T-helper 1 cell treated with Interleukin-12 subunit alpha and Interleukin-12 subunit beta and Interleukin-4 antibody, amounts not matched to agents 30 ng/mL and 1 ng/mL, for 36 hours (primary cell): ENCODE data around the gene C19orf33. TPM values are rescaled to one million over a fixed set of nuclear protein-coding genes. Genes with fewer than 3 reads are reported as not detected.

ENCODE experiments used
- intact Hi-C: fragments of 100-400 bp; cut with micrococcal nuclease; formaldehyde crosslinking; loops from one replicate; pipeline ENCODE4 v1.15.1; 2024
- total RNA-seq: library from RNA; stranded (reverse); gene quantifications from 2 replicates; pipeline ENCODE4 v1.2.3, GENCODE V29; 2022

Gene C19orf33
- total RNA-seq, 1 donor from 2014 or later = 0.86 TPM

DNA sequence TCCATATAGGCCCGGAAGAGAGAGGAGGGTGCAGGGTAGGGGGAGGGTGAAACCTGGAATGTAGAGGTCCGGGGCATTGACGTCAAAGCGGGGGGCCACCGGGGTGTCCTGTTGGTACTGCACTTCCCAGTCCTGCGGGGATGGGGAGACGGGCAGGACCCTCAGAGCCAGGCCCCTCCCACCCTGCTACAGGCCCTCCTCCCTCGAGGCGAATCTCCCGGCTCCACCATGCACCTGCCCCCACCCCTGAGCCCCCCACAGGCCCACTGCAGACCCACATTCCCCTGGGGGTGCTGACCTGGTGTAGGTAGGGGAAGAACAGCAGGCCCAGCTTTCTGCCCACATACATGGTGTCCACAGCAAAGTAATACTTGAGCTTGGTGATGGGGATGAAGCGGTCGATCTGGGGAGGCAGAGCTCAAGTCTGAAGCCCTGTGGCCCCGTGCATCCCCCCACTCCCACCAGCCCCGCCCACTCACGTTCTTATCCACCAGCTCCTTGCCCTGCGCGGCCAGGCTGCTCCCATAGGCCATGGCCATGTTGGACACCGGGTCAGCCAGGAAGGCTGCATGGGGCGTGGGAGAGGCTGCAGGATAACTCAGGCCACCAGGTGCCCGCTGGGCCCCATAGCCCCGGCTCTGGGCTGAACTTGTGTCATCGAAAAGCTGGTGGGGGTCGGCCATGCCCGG is 5.0 kb downstream of the C19orf33 start:
- intact Hi-C loops = no loop called here

DNA sequence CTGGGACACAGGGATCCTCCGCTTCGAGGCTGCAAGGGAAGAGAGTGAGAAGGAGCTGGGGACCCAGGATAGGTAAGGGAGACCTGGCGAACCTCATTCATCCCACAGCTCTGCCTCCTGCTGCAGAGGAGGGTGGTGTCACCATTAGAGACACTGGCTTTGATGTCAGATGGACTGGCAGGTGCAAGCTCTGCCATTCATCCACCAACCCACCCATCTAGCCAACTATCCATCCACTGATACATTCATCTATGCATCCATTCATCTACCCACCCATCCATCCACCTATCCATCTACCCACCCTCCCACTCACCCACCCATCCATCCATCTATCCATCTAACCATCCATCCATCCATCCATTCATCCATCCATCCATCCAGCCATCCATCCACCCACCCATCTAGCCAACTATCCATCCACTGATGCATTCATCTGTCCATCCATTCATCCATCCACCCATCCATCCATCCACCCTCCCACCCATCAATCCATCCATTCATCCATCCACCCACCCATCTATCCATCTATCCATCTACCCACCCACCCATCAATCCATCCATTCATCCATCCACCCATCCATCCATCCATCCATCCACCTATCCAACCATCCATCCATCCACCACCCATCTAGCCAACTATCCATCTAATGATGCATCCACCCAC is 5.7 kb downstream of the C19orf33 start:
- intact Hi-C loops = no loop called here

DNA sequence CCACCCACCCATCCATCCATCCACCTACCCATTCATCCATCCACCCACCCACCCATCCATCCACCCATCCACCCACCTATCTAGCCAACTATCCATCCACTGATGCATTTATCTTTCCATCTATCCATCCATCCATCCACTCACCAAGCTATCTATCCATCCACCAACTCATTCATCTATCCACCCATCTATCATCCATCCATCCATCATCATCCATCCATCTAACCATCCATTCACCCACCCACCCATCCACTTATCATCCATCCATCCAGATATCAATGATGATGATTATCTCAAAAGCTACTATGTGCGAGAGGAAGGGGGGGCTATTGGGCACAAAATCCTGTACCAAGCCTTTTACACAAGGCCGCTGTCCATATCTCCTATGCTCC is 6.2 kb downstream of the C19orf33 start:
- intact Hi-C loops = no loop called here

DNA sequence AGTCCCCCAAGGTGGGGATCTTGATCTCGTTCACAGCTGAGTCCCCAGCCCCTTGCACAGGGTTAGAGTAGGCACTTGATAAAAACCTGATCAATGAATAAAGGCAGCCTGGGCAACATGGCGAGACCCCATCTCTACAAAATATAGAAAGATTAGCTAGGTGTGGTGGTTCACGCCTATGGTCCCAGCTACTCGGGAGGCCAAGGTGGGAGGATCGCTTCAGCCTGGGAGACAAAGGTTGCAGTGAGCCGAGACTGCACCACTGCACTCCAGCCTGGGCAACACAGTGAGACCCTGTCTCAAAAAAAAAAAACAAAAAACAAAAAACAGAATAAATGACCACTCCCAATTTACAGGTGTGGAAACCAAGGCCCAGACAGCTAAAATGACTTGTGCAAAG is 6.9 kb downstream of the C19orf33 start:
- intact Hi-C loops = no loop called here

DNA sequence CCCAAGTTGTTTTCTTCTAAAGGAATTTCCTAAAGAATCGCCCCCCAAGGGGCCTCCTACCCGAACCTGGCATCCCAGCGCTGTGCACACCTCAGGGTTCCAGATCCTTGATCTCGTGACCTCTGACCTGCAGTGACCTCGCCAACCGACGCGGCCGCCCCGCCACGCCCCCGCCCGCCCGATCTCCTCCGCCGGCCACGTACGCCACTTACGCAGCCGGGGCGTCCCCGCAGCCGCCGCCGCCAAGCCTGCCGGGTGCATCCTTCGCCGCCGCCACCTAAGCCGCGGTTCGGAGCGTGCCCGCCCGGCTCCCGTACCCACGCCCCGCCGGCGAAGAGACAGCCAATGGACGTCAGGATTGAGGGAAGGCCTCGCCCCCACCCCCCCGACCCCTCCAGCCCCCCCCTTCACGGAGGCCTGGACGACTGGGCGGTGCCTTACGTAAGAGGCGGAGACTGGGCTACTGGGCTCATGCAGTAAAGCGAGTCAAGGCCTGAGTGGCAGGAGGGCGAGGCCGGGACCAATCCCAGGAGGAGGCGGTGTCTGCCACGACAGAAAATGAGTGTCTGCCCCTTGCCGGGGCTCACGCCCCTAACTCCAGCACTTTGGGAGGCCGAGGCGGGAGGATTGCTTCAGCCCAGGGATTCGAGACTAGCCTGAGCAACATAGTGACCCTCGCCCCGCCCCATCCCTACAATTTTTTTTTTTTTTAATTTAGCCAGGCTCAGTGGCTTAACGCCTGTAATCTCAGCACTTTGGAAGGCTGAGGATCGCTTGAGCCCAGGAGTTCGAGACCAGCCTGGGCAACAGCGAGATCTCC is 11.8 kb downstream of the C19orf33 start, which contains the start of gene YIF1B:
YIF1B (minus strand) TSS at position 291 of the 820 bp plus-strand sequence; CDS start at position 261, 30 bp downstream.
- intact Hi-C loops = loop anchor here (1.0 to 5.0 kb wide), 12 partner anchors 19 to 849 kb away; partner anchors contain the start of genes CATSPERG, GGN, PPP1R14A and PSMD8

DNA sequence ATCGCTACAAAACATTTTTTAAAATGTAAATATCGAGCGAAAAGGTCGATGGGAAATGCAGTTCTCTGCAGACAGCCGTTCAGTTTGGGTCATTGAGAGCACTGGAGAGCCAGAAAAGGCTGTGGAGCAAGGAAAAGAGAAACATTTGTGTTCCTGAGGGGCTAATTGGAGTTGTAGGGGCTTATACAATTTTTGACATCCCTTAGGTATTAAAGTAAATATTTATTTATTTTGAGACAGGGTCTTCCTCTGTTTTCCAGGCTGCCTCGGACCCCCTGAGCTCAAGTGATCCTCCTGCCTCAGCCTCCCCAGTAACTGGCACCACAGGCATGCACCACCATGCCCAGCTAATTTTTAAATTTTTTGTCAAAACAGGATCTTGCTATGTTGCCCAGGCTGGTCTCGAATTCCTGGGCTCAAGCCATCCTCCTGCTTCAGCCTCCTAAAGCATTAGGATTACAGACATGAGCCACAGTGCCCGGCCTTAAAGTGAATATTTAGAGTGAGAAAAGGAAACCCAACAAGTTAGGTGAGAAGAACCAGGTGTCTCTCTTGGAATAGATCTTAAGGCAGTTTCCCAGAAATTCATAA is 12.5 kb downstream of the C19orf33 start:
- intact Hi-C loops = loop anchor here (1.0 to 5.0 kb wide), 11 partner anchors 19 to 849 kb away; partner anchors contain the start of genes CATSPERG, GGN, PPP1R14A and PSMD8

DNA sequence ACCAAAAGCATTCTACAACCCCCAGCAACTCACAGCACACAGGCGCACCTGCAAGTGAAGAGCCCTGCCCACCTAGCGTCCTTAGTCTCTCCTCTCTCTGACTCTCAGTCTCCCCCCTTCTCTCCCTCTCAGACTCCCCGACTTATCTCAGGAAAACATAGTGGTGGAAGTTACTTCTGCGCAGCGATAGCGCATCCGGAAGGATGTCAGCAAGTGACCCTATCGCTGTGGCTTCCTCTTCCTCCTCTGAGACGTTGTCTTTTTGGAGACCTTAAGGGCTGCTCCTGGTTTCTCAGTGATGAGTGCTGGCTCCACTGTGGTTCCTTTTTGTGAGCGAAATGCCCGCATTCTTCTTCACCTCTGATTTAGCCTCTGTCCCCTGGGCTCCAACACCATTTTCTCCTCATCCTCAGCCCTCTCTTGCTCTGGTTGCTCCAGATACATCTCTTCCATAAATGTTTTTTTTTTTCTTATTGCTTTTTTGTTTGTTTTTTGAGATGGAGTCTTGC is 13.1 kb downstream of the C19orf33 start:
- intact Hi-C loops = loop anchor here (2.0 to 5.0 kb wide), 2 partner anchors 60 to 850 kb away; partner anchors contain the start of genes PPP1R14A, ZNF569 and ZNF570

DNA sequence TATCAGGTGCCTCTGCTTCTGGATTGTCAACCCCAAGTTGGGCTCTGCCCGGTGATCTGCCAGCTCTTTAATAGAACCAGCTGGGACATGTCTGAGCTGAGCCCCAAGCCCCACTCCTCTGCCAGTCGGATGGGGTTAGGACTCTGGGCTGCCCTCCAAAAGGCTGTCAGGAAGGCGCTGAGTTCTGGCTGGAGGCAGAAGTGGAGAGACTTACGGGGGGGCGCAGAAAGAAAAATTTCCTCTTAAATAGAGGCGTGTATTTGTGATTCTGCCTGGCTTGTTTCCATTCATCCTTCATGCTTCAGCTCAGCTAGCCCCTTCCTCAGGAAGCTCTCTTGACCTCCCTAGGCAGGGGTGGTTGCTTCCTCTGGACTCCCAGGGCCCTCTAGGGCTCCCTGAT is 14.6 kb downstream of the C19orf33 start:
- intact Hi-C loops = loop anchor here (5.0 kb wide), 1 partner anchor 851 kb away; the partner anchor contains the start of genes ZNF569 and ZNF570

DNA sequence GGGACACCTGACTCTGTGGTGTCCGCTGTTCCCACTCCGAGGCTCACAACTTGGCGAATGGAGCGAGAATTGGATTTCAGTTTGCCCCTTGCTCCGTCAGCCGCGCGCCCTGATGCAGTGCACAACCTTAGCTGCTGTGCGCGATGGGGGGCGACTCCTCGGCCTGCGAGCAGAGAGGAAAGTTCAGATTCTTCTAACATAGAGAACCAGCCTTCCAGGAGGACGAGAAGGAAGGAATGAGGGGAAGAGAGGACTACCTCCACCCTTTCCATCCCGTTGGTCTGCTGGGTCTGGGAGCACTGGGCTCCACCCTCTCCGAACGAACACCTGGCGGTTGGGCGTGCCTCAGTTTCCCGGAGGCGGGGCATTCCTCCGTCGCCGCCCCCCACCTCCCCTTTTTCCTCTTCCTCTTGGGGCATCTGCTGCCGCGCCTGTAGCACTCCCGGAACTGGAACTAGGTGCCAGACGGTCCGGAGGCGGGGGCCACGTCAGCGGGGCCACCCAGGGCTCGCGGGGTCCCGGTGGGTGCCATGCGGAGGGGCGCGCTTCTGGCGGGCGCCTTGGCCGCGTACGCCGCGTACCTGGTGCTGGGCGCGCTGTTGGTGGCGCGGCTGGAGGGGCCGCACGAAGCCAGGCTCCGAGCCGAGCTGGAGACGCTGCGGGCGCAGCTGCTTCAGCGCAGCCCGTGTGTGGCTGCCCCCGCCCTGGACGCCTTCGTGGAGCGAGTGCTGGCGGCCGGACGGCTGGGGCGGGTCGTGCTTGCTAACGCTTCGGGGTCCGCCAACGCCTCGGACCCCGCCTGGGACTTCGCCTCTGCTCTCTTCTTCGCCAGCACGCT is 15.6 kb downstream of the C19orf33 start, which contains the start of gene KCNK6:
KCNK6 (plus strand) TSS at position 425 of the 838 bp plus-strand sequence; CDS start at position 531, 106 bp downstream.
- intact Hi-C loops = loop anchor here (1.0 to 5.0 kb wide), 2 partner anchors 55 to 852 kb away; partner anchors contain the start of genes SPINT2, ZNF569 and ZNF570

DNA sequence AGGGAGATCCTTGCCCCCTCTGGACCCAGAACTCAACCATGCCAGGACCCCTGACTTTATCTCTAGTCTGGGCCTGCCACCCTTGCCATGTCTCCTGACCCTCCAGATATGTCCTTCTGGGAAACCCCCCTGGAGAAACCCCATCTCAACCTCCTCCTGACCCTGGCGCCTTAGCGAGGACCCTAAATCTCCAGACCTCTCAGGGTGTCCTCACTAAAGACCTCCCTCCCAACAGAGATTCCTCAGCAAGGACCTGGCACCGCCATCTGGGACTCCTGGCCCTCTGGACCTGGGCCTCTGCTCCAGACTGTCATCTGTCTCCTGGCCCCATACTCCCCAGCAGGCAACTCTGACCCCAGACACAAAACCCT is 16.9 kb downstream of the C19orf33 start:
- intact Hi-C loops = loop anchor here (1.0 kb wide), 1 partner anchor 57 kb away; the partner anchor contains the start of gene SPINT2

DNA sequence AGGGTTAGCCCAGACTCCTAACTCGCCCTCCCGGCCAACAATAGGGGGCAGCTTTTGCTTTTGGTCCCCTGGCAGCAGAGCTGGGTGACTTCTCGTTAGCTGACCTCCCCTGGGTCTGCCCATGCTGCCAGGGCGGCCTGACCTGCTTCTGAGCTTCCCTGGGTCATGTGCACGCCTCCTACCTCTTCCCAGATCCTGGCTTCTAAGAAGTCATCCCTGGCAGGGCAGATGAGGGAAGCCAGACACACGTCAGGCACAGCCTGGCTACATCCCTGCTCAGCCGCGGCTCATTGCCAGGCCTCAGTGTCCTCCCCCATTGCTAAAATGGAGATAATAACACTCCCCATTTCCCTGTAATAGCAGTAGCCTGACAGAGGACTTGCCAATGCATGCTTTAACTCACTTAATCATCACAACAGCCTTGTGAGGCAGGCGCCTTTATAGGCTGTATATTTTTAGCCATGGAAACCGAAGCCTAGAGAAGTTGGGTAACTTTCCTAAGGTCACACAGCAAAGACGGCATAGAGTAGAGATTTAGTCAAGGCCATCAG is 17.7 kb downstream of the C19orf33 start:
- intact Hi-C loops = no loop called here

DNA sequence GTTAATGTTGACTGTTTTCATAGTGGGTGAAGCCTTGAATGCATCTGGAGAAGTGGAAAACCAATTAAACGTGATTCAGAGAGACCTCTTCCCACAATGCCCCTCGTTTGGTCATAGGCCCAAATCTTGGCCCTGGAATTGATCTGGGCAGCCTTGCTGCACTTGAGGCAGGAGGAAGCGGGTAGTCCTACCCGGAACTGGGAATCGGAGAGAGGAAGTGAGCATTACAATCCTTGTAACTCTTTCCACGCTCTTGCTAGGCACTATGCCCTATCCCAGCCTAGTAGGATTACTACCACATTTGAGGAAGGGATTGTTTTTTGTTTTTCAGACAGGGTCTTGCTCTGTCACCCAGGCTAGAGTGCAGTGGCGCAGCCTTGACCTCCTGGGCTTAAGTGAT is 19.2 kb downstream of the C19orf33 start:
- intact Hi-C loops = no loop called here

DNA sequence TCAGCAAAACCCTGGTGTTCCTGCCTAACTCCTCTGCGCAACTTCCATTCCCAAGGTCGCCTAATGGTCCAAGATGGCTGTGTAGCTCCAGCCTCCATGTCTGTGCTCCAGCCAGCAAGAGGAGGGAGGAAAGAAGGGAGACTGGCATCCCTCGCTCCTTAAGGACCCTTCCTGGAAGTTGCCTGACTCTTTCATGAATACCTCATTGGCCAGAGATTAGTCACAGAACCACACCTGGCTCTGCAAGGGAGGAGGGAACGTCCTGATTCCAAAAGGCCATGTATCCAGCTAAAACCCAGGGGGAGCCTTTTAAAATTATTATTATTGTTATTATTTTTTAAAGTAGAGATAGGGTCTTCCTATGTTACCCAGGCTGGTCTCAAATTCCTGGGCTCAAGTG is 20.4 kb downstream of the C19orf33 start:
- intact Hi-C loops = no loop called here

DNA sequence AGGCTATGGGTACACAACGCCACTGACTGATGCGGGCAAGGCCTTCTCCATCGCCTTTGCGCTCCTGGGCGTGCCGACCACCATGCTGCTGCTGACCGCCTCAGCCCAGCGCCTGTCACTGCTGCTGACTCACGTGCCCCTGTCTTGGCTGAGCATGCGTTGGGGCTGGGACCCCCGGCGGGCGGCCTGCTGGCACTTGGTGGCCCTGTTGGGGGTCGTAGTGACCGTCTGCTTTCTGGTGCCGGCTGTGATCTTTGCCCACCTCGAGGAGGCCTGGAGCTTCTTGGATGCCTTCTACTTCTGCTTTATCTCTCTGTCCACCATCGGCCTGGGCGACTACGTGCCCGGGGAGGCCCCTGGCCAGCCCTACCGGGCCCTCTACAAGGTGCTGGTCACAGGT is 22.5 kb downstream of the C19orf33 start:
- intact Hi-C loops = no loop called here

DNA sequence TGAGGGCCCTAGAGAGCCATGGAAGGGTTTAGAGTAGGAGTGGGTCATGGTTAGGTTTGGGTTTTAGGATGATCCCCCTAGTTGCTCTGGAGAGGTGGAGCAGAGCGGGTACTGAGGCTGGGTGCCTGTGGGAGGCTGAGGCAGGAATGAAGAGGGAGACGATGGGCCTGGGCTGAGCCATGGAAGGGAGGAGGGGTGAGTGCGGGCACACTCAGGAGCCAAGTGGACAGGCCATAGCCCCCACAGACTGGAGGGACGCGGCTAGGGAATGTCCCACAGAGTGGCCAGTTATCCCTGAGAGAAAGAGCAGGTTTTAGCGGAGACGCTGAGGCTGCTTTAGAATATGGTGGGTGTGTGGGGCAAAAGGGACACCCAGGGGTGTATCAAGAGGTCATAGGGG is 25.6 kb downstream of the C19orf33 start:
- intact Hi-C loops = loop anchor here (10.0 kb wide), 1 partner anchor 1015 kb away; no protein-coding TSS in a partner anchor

DNA sequence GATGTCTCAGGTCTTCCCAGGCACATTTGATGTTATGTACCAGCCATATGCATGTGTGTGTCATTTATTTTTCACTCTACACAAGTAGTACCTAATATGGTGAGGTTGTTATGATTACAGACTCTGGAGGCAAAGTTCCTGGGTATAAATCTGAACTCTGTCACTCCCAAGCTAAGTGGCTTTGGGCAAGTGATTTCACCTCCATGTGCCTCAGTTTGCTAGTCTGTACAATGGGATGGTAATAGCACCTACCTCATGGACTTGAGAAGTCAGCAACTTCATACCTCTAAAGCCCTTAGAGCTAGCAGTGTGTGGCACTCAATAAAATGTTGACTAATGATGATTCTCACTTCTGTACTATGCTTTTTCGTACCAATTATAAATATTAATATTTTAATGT is 27.7 kb downstream of the C19orf33 start:
- intact Hi-C loops = loop anchor here (10.0 kb wide), 1 partner anchor 1017 kb away; no protein-coding TSS in a partner anchor

DNA sequence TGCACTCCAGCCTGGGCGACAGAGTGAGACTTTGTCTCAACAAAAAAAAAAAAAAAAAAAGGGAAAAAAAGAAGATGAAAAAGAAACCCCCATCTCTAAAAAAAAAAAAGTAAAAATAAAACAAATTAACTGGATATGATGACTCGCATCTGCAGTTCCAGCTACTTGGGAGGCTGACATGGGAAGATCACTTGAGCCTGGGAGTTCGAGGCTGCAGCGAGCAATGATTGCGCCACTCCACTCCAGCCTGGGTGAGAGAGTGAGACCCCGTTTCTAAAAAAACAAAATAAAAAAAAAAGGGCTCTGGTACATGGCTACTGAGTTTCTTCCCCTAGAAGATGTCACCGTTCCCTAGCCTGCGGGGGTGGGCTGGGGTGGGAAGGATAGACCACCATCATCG is 29.2 kb downstream of the C19orf33 start:
- intact Hi-C loops = loop anchor here (10.0 kb wide), 1 partner anchor 1018 kb away; no protein-coding TSS in a partner anchor

DNA sequence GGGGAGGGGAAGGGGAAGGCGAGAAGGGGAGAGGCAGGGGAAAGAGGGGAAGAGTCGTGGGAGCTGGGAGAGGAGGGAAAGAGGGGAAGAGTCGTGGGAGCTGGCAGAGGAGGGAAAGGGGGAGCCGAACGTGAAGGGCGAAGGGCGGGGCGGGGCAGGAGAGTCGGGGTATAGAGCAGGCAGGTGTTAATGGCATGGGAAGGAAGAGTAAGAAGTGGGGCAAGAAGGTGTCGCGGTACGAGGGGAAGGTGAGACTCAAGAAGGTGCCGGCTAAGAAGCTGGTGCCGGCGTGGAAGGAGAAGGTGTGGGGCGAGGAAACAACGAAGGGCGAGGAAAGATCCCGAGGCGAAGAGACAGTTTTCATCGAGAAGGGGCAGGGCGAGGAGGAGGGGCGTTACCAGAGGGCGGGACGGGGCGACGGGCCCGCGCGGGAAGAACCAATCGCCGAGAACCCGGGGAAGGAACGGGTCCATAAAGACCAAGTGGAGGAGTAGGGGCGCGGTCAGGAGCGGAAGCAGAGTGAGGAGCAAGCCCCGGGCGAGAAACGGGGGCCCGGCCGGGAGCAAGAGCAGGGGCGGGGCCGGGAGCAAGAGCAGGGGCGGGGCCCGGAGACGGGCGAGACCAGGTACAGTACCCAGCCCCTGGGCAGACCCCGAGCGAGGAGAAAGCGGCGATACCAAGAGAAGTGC is 32.0 kb downstream of the C19orf33 start:
- intact Hi-C loops = loop anchor here (1.0 to 10.0 kb wide), 19 partner anchors 20 to 1021 kb away; partner anchors contain the start of genes ACTN4, EIF3K, MRPS12 and NFKBIB
